Right atrium auricular region (tissue), 2 donors: ENCODE results near the gene ELP1. TPM values are rescaled to one million over a fixed set of nuclear protein-coding genes. Genes with fewer than 3 reads are reported as not detected.
"Not testable (repeated sequence)": the region's sequence is repeated elsewhere in the genome, so short reads cannot be mapped to it uniquely, and the experiment has no call there.

Source experiments
- DNase-seq: peaks from one replicate; pipeline ENCODE4 v3.0.0-alpha.2; 2019; ENCODE audit warnings: low spot score
- H3K27ac ChIP-seq, 2 donors: fragments of 200-600 bp; sonication (generic); 1 replicate in 1 of 2; 2 replicates in 1 of 2; pipeline ENCODE4 v1.5.1; 2016 to 2019
- H3K27me3 ChIP-seq, 2 donors: fragments of 200-600 bp; sonication (generic); one replicate each; pipeline versions ENCODE4 v1.5.1 to v1.6.0; 2017 to 2019
- H3K36me3 ChIP-seq: fragments of 200-600 bp; sonication (generic); one replicate; pipeline ENCODE4 v1.5.1; 2016
- H3K4me1 ChIP-seq, 2 donors: fragments of 200-600 bp; sonication (generic); one replicate each; pipeline versions ENCODE4 v1.5.1 to v1.6.0; 2017 to 2019
- H3K4me3 ChIP-seq, 2 donors: fragments of 200-600 bp; sonication (generic); 1 replicate in 1 of 2; 2 replicates in 1 of 2; pipeline ENCODE4 v1.5.1; 2017 to 2019; ENCODE audit warnings: mild to moderate bottlenecking in 1 of 2, moderate library complexity in 1 of 2
- H3K9me3 ChIP-seq, 2 donors: fragments of 200-600 bp; sonication (generic); one replicate each; pipeline ENCODE4 v1.5.1; 2019
- CTCF ChIP-seq, 2 donors: fragments of 200-600 bp; sonication (generic); IDR thresholded peaks; one replicate each; pipeline ENCODE4 v1.5.1; 2019; ENCODE audit warnings: antibody characterized with exemption in 2 of 2
- total RNA-seq, 2 donors: library from RNA; depleted of rRNA; stranded (reverse); fragments of >200 nt; gene quantifications; one replicate each; pipeline ENCODE4 v1.1.0, GENCODE V29; 2016

Gene ELP1
- total RNA-seq, 2 donors from 2014 or later, result 14.7 to 22.1 TPM

GRCh38 chr9:108845947-108846346, 88.0 kb downstream of the ELP1 start:
- TF ChIP-seq CTCF (IDR thresholded peaks at IDR 0.05), result no peak
- no peaks in the 10 kb centered on the region for H3K9me3 ChIP-seq
- H3K27ac ChIP-seq, result no peak overlapping the region
- H3K36me3 ChIP-seq, result no peaks in the 10 kb centered on the region
- no peak for DNase-seq
- H3K4me1 ChIP-seq, result no peaks in the 10 kb centered on the region
- H3K27me3 ChIP-seq, result no peaks in the 10 kb centered on the region
- no peak overlapping the region for H3K4me3 ChIP-seq

GRCh38 chr9:108845507-108845906, 88.4 kb downstream of the ELP1 start:
- H3K4me3 ChIP-seq, result no peak overlapping the region
- no peaks in the 10 kb centered on the region for H3K9me3 ChIP-seq
- no peak for DNase-seq
- no peak for TF ChIP-seq CTCF (IDR thresholded peaks at IDR 0.05)
- no peaks in the 10 kb centered on the region for H3K36me3 ChIP-seq
- H3K27me3 ChIP-seq, result no peaks in the 10 kb centered on the region
- no peak overlapping the region for H3K27ac ChIP-seq
- no peaks in the 10 kb centered on the region for H3K4me1 ChIP-seq

- H3K36me3 ChIP-seq, result no peaks in the 10 kb centered on the region
- no peak for DNase-seq
- no peaks in the 10 kb centered on the region for H3K4me1 ChIP-seq
- H3K27me3 ChIP-seq, result no peaks in the 10 kb centered on the region
- no peak for TF ChIP-seq CTCF (IDR thresholded peaks at IDR 0.05)
- no peak overlapping the region for H3K27ac ChIP-seq
- H3K4me3 ChIP-seq, result no peak overlapping the region
- no peaks in the 10 kb centered on the region for H3K9me3 ChIP-seq
Measured at GRCh38 chr9:108844856-108845255, 89.1 kb downstream of the ELP1 start.

GRCh38 chr9:108844391-108844790, 89.5 kb downstream of the ELP1 start:
- Histone ChIP-seq H3K27me3 (no peaks in the 10 kb centered on the region), H3K4me1 (no peaks in the 10 kb centered on the region), H3K36me3 (no peaks in the 10 kb centered on the region), H3K4me3 (no peak overlapping the region), H3K27ac (no peak overlapping the region), H3K9me3 (no peaks in the 10 kb centered on the region)
- TF ChIP-seq CTCF (IDR thresholded peaks at IDR 0.05), result no peak
- DNase-seq, result no peak

GRCh38 chr9:108842610-108843295, 91.2 kb downstream of the ELP1 start:
- TF ChIP-seq CTCF (IDR thresholded peaks at IDR 0.05), result no peak
- Histone ChIP-seq H3K36me3 (no peaks in the 10 kb centered on the region), H3K4me1 (no peaks in the 10 kb centered on the region), H3K9me3 (no peaks in the 10 kb centered on the region), H3K4me3 (no peak overlapping the region), H3K27ac (no peak overlapping the region), H3K27me3 (no peaks in the 10 kb centered on the region)
- DNase-seq, result no peak

- H3K4me3 ChIP-seq, H3K27ac ChIP-seq, H3K4me1 ChIP-seq, H3K9me3 ChIP-seq, DNase-seq, H3K36me3 ChIP-seq, H3K27me3 ChIP-seq: not testable (repeated sequence)
Measured at GRCh38 chr9:108839561-108839960, 94.4 kb downstream of the ELP1 start.
